ENCODE measurements around the gene TNS1.
A peak's percentile ranks its signal among the peaks of the same experiment; 100 is the strongest.

- TF ChIP-seq POLR2A (IDR thresholded peaks at IDR 0.05), result peak; percentile 85 to 86 (median 86)
- TF ChIP-seq CTCF (IDR thresholded peaks at IDR 0.05), result no peak
Observed at GRCh38 chr2:218002845-218003180, at the start of gene TNS1.
